Small intestine (tissue), 7 donors: Measurements from ENCODE around the gene RNU11. TPM values are rescaled to one million over a fixed set of nuclear protein-coding genes. Genes with fewer than 3 reads are reported as not detected.
"Not testable (repeated sequence)": the region's sequence is repeated elsewhere in the genome, so short reads cannot be mapped to it uniquely, and the experiment has no call there.

Source experiments
- DNase-seq, 2 donors: peaks; one replicate each; pipeline versions ENCODE4 v3.0.0 to v3.0.0-alpha.2; 2013
- FAIRE-seq: peaks from 2 replicates; lab custom pipeline; 2012; peaks lifted over from hg19 to GRCh38; lab: Jason Lieb, UNC
- H3K27ac ChIP-seq, 3 donors: one replicate each; pipeline ENCODE4 v1.5.1; 2013; ENCODE audit warnings: low read length in 2 of 3, mild to moderate bottlenecking in 2 of 3, control low read depth in 1 of 3, inconsistent platforms in 1 of 3, low read depth in 1 of 3, moderate library complexity in 1 of 3
- H3K27me3 ChIP-seq, 3 donors: one replicate each; pipeline ENCODE4 v1.6.1; 2013; ENCODE audit warnings: low read length in 3 of 3, inconsistent platforms in 1 of 3; ENCODE audit not compliant: control insufficient read depth in 3 of 3, insufficient read depth in 3 of 3
- H3K36me3 ChIP-seq, 3 donors: one replicate each; pipeline ENCODE4 v1.6.1; 2013; ENCODE audit warnings: low read length in 3 of 3, inconsistent platforms in 1 of 3, low read depth in 1 of 3, mild to moderate bottlenecking in 1 of 3, moderate library complexity in 1 of 3; ENCODE audit not compliant: control insufficient read depth in 3 of 3, insufficient read depth in 2 of 3
- H3K4me1 ChIP-seq, 3 donors: one replicate each; pipeline ENCODE4 v1.6.1; 2013; ENCODE audit warnings: low read length in 2 of 3, inconsistent platforms in 1 of 3, low read depth in 1 of 3, mild to moderate bottlenecking in 1 of 3, moderate library complexity in 1 of 3; ENCODE audit not compliant: control insufficient read depth in 3 of 3, insufficient read depth in 2 of 3
- H3K4me3 ChIP-seq, 3 donors: one replicate each; pipeline ENCODE4 v1.5.1; 2013; ENCODE audit warnings: low read length in 3 of 3, control low read depth in 1 of 3, inconsistent platforms in 1 of 3, low read depth in 1 of 3, mild to moderate bottlenecking in 1 of 3, moderate library complexity in 1 of 3
- H3K9me3 ChIP-seq, 2 donors: one replicate each; pipeline ENCODE4 v1.6.1; 2013; ENCODE audit warnings: low read depth in 1 of 2, low read length in 1 of 2; ENCODE audit not compliant: control insufficient read depth in 2 of 2, insufficient read depth in 1 of 2
- WGBS, 3 donors: extraction: QIAGEN DNeasy Blood & Tissue Kit; methylation state at CpG; one replicate each; pipeline ENCODE4 v1.1.7; 2013; 5-methylcytosine and 5-hydroxymethylcytosine counted together
- polyA plus RNA-seq, 4 donors: library from polyadenylated mRNA; stranded (reverse) in 3 of 4; unstranded in 1 of 4; fragments of 200-250 nt in 3 of 4; fragments of 120-200 nt in 1 of 4; gene quantifications; one replicate each; pipeline versions ENCODE4 v1.2.1 to v1.2.3, GENCODE V29; 2013
- donor health status: healthy with polysubstance abuse.
- donor health status: control.
- donor health status: control.
- donor health status: Bipolar disorder and iron deficiency.
- donor health status: healthy.

The RNU11 gene
- polyA plus RNA-seq, 4 donors: not detected

- 0 to 1% (median 0%) methylated on average over 26 to 63 of the region's 63 CpGs for WGBS, 3 donors
- no peak for FAIRE-seq
- peak; percentile 62 to 82 for DNase-seq
Measured at GRCh38 chr1:28668956-28669723, 20.7 kb downstream of the RNU11 start.

GRCh38 chr1:28671254-28671780 is 22.9 kb downstream of the RNU11 start:
- Histone ChIP-seq H3K4me3 (no peak overlapping the region), H3K36me3 (peaks cover 0 to 5% (median 0%) of the 10 kb centered on the region in 3 donors), H3K4me1 (peaks cover 0 to 13% (median 0%) of the 10 kb centered on the region in 3 donors), H3K27me3 (no peaks in the 10 kb centered on the region), H3K27ac (no peak overlapping the region), H3K9me3 (no peaks in the 10 kb centered on the region)
- no peak for FAIRE-seq
- WGBS, 3 donors: 94 to 96% (median 94%) methylated on average over 20 of the region's 20 CpGs
- no peak for DNase-seq

More at GRCh38 chr1:28668956-28669723, 20.7 kb downstream of the RNU11 start:
- no peaks in the 10 kb centered on the region for H3K27me3 ChIP-seq
- H3K4me3 ChIP-seq: peak overlapping the region; percentile 92 to 99 (median 98)
- peak overlapping the region; percentile 94 to 99 (median 97) for H3K27ac ChIP-seq
- no peaks in the 10 kb centered on the region for H3K9me3 ChIP-seq
- H3K36me3 ChIP-seq: peaks cover 0 to 2% (median 0%) of the 10 kb centered on the region in 3 donors
- H3K4me1 ChIP-seq: peaks cover 0 to 13% (median 0%) of the 10 kb centered on the region in 3 donors

DNA sequence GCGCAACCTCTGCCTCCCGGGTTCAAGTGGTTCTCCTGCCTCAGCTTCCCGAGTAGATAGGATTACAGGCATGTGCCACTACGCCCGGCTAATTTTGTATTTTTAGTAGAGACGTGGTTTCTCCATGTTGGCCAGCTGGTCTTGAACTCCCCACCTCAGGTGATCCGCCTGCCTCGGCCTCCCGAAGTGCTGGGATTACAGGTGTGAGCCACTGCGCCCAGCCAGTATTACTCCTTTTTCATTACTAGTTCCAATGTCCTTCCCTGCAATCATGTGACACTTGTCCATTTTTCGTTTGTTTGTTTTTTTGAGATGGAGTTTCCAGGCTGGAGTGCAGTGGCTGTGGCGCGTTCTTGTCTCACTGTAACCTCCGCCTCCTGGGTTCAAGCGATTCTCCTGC is 24.6 kb downstream of the RNU11 start:
- not testable (repeated sequence) for H3K4me1 ChIP-seq, H3K4me3 ChIP-seq, H3K36me3 ChIP-seq, DNase-seq, H3K27me3 ChIP-seq, FAIRE-seq, H3K9me3 ChIP-seq, H3K27ac ChIP-seq
- 96 to 98% (median 97%) methylated on average over 15 of the region's 15 CpGs for WGBS, 3 donors

DNA sequence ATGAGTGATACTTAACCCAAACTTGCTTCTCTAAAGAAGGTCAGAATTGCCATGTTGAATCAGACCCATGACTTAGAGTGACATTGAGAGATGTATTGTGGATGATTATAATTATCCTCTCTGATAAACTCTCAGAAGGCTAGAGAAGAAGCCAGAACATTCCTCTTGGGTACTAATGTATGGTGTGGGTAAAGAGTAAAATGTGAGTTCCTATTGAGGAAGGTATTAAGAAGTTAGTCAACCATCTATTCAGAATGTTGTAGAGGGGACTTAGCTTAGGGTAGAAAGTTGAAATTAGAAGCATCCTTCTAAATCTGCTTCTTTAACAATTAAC is 27.5 kb downstream of the RNU11 start:
- Histone ChIP-seq H3K4me3 (no peak overlapping the region), H3K36me3 (peaks cover 0 to 10% (median 0%) of the 10 kb centered on the region in 3 donors), H3K27me3 (no peaks in the 10 kb centered on the region), H3K9me3 (no peaks in the 10 kb centered on the region), H3K4me1 (no peaks in the 10 kb centered on the region), H3K27ac (no peak overlapping the region)
- no peak for DNase-seq
- FAIRE-seq: no peak

DNA sequence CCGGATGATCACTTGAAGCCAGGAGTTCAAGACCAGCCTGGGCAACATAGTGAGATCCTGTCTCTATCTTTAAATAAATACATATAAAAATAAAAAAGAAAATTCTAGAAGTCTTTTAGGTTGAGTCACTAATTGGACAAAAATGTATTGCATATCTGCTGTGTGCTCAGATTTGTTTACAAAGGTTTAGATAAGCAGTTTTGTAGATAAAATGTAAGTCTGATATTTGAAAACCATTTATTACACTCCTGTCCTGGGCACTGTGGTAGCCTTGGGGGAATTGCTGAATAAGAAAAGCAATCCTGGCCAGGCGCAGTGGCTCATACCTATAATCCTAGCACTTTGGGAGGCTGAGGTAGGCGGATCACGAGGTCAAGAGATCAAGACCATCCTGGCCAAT is 31.8 kb downstream of the RNU11 start:
- Histone ChIP-seq H3K27ac (no peak overlapping the region), H3K4me1 (no peaks in the 10 kb centered on the region), H3K9me3 (no peaks in the 10 kb centered on the region), H3K27me3 (no peaks in the 10 kb centered on the region), H3K4me3 (no peak overlapping the region), H3K36me3 (peaks cover 4 to 27% (median 9%) of the 10 kb centered on the region in 3 donors)
- no peak for FAIRE-seq
- WGBS, 3 donors: 93 to 97% (median 93%) methylated on average over 4 of the region's 4 CpGs
- no peak for DNase-seq

DNA sequence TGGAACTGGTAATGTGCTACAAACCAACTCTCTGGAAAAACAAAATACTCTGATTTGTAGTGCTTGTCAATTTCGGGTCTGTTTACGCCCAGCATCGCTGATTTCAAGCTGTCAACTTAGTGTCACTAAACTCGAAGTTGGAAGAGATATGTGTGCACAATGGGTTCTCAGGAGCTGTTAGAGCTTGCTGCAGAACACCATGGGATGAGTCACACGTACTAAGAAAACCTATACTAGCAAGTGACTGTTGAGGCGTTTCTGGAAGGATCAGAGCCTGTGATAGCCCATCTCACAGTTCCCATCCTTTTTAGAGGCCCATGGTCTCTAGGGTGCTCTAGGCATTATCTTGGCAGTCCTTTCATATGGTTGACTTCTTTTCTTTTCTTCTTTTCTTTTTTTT is 34.4 kb downstream of the RNU11 start:
- FAIRE-seq (no peak), DNase-seq (no peak)
- Histone ChIP-seq H3K27ac (no peak overlapping the region), H3K36me3 (peaks cover 4 to 34% (median 9%) of the 10 kb centered on the region in 3 donors), H3K4me3 (no peak overlapping the region), H3K9me3 (no peaks in the 10 kb centered on the region), H3K4me1 (no peaks in the 10 kb centered on the region), H3K27me3 (no peaks in the 10 kb centered on the region)
- 85 to 93% (median 90%) methylated on average over 6 of the region's 6 CpGs for WGBS, 3 donors

DNA sequence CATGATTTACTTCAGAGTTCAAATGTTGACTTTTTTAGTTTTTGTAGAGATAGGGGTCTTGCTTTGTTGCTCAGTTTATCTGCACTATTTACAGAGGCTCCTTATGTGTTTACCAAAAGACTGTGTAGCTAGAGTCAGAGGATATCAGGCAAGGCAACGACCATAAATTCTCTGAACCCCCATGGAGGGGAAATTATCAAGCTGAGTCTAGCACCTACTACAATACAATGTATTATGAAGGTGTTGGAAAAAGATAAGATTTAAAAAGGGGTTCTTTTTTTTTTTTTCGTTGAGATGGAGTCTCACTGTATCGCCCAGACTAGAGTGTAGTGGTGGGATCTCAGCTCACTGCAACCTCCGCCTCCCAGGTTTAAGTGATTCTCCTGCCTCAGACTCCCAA is 36.5 kb downstream of the RNU11 start:
- no peaks in the 10 kb centered on the region for H3K4me1 ChIP-seq
- no peak overlapping the region for H3K27ac ChIP-seq
- no peak overlapping the region for H3K4me3 ChIP-seq
- H3K9me3 ChIP-seq: no peaks in the 10 kb centered on the region
- no peaks in the 10 kb centered on the region for H3K27me3 ChIP-seq
- WGBS, 3 donors: 75 to 81% (median 78%) methylated on average over 4 of the region's 4 CpGs
- FAIRE-seq (no peak), DNase-seq (no peak)
- peaks cover 4 to 34% (median 11%) of the 10 kb centered on the region in 3 donors for H3K36me3 ChIP-seq

DNA sequence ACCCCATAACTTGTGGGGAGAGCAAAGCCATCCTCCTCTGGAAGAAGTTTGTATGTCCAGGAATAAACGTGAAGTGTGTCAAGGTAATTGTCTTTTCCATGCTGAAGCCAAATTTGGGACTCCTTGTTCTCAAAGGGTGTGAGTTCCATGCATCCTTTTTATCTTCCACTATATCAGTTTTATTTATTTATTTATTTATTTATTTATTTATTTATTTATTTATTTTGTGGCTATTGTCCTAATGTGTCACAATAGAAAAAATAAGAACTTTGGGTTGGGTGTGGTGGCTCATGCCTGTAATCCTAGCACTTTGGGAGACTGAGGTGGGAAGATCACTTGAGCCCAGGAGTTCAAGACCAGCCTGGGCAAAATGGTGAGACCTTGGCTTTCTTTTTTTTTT is 43.2 kb downstream of the RNU11 start:
- 86 to 94% (median 93%) methylated on average over 1 of the region's 1 CpG for WGBS, 3 donors
- H3K27ac ChIP-seq, DNase-seq, FAIRE-seq, H3K9me3 ChIP-seq, H3K4me1 ChIP-seq, H3K27me3 ChIP-seq, H3K4me3 ChIP-seq: not testable (repeated sequence)
- H3K36me3 ChIP-seq: peaks cover 4 to 27% (median 8%) of the 10 kb centered on the region in 3 donors
